Ovary (tissue), 3 donors: ENCODE data around the gene MRPS31.

Source experiments
- CTCF ChIP-seq, 3 donors: fragments of 450-650 bp in 2 of 3; fragments of 200-600 bp in 1 of 3; IDR thresholded peaks; one replicate each; pipeline versions ENCODE4 v1.5.1 to v1.8.0; 2016 to 2022; ENCODE audit warnings: antibody characterized with exemption in 3 of 3, mild to moderate bottlenecking in 1 of 3
- EP300 ChIP-seq: sonication (generic); formaldehyde crosslinking; IDR thresholded peaks from one replicate; pipeline ENCODE4 v1.6.1; 2017; ENCODE audit warnings: antibody characterized with exemption
- POLR2A ChIP-seq: fragments of 450-650 bp; IDR thresholded peaks from one replicate; pipeline ENCODE4 v1.6.1; 2017; ENCODE audit warnings: antibody characterized with exemption, mild to moderate bottlenecking, moderate library complexity
- donor health status: DM: no; HTN: no; CAD: no.

GRCh38 chr13:40776681-40777165 lies 5.7 kb upstream of the MRPS31 start:
- no peak for TF ChIP-seq CTCF (IDR thresholded peaks at IDR 0.05)
- TF ChIP-seq POLR2A, result no peak
- TF ChIP-seq EP300, result no peak
